ENCODE measurements around the gene GSG1L. TPM values are rescaled to one million over a fixed set of nuclear protein-coding genes. Genes with fewer than 3 reads are reported as not detected.

Gene GSG1L
- total and polyA plus RNA-seq, 4 donors: 0.14 to 1.3 (median 0.24) TPM

DNA sequence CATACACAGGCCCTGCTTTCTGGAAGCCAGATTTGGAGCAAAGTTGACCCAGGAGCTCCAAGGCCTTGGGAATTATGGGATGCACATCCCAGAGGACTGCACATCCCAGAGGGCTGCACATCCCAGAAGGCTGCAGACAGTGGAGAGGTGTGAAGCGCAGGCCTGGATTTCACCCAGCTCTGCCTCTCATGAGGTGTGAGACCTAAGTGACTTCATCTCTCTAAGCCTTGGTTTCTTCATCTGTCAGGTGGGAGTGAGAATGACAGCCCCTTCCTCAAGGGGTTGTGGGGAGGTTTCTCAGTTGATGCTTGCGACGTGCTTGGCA is 102.3 kb downstream of the GSG1L start:
- peaks cover 0 to 22% (median 0%) of the 10 kb centered on the region in 4 donors for H3K9me3 ChIP-seq (ENCODE audit: control insufficient read depth in 4 of 4, insufficient read depth in 3 of 4, low read length in 3 of 4)
- no peak overlapping the region for H3K27ac ChIP-seq (ENCODE audit: low read depth in 1 of 2, low read length in 1 of 2)
- H3K36me3 ChIP-seq (ENCODE audit: control insufficient read depth in 4 of 4, insufficient read depth in 4 of 4, low read length in 4 of 4): no peaks in the 10 kb centered on the region
- DNase-seq (no peak), ATAC-seq (ENCODE audit: insufficient read depth, low FRiP score) (no peak)
- no peak overlapping the region for H3K4me3 ChIP-seq
- H3K27me3 ChIP-seq (ENCODE audit: control insufficient read depth in 3 of 3, insufficient read depth in 3 of 3, low read length in 2 of 3): no peaks in the 10 kb centered on the region
- WGBS, 2 donors: 88% methylated on average over 3 of the region's 3 CpGs
- peaks cover 0 to 4% (median 0%) of the 10 kb centered on the region in 5 donors for H3K4me1 ChIP-seq (ENCODE audit: control insufficient read depth in 5 of 5, insufficient read depth in 5 of 5, low read length in 5 of 5)
- TF ChIP-seq, protein P1, sequence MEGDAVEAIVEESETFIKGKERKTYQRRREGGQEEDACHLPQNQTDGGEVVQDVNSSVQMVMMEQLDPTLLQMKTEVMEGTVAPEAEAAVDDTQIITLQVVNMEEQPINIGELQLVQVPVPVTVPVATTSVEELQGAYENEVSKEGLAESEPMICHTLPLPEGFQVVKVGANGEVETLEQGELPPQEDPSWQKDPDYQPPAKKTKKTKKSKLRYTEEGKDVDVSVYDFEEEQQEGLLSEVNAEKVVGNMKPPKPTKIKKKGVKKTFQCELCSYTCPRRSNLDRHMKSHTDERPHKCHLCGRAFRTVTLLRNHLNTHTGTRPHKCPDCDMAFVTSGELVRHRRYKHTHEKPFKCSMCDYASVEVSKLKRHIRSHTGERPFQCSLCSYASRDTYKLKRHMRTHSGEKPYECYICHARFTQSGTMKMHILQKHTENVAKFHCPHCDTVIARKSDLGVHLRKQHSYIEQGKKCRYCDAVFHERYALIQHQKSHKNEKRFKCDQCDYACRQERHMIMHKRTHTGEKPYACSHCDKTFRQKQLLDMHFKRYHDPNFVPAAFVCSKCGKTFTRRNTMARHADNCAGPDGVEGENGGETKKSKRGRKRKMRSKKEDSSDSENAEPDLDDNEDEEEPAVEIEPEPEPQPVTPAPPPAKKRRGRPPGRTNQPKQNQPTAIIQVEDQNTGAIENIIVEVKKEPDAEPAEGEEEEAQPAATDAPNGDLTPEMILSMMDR (IDR thresholded peaks at IDR 0.05; ENCODE audit: control extremely low read depth, extremely low read depth): no peak
- H3K9ac ChIP-seq (ENCODE audit: insufficient read depth in 1 of 2, low read length in 2 of 2): no peak overlapping the region

DNA sequence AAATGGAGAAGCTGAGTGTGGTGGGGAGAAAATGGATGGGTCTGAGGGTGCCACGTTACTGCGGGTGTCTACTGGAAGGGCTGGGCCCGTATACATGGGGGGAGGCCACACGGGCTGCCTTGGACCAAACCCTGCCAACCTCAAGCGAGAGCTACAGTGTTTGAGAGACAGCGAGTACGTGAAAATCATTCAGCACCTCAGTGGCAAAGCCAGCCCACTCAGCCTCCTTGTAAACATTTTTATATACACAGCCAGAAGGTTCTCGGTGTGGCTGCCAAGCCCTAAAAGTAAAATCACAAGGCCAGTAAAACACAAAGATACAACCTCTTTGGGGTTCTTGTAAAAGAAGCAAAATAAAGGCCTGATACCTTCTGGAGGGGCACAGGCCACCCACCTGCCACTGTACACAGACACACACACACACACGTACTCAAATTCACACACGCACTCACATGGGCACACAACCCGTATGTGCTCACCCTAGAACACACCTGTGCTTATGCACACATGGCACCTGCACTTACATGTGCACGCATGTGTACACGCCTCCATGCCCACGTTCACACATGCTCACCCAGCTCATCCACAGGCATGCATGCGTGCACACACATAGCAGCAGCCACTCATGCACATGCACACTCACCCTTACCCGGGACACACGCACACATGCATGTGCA is 102.8 kb downstream of the GSG1L start:
- Histone ChIP-seq H3K27ac (ENCODE audit: low read depth in 1 of 2, low read length in 1 of 2) (no peak overlapping the region), H3K36me3 (ENCODE audit: control insufficient read depth in 4 of 4, insufficient read depth in 4 of 4, low read length in 4 of 4) (no peaks in the 10 kb centered on the region), H3K4me3 (no peak overlapping the region), H3K4me1 (ENCODE audit: control insufficient read depth in 5 of 5, insufficient read depth in 5 of 5, low read length in 5 of 5) (peaks cover 0 to 4% (median 0%) of the 10 kb centered on the region in 5 donors), H3K9me3 (ENCODE audit: control insufficient read depth in 4 of 4, insufficient read depth in 3 of 4, low read length in 3 of 4) (peaks cover 0 to 23% (median 0%) of the 10 kb centered on the region in 4 donors), H3K9ac (ENCODE audit: insufficient read depth in 1 of 2, low read length in 2 of 2) (no peak overlapping the region), H3K27me3 (ENCODE audit: control insufficient read depth in 3 of 3, insufficient read depth in 3 of 3, low read length in 2 of 3) (no peaks in the 10 kb centered on the region)
- ATAC-seq (ENCODE audit: insufficient read depth, low FRiP score) (no peak), DNase-seq (no peak)
- 77 to 90% methylated on average over 17 of the region's 17 CpGs for WGBS, 2 donors
- TF ChIP-seq, protein P1 (IDR thresholded peaks at IDR 0.05; ENCODE audit: control extremely low read depth, extremely low read depth): no peak

DNA sequence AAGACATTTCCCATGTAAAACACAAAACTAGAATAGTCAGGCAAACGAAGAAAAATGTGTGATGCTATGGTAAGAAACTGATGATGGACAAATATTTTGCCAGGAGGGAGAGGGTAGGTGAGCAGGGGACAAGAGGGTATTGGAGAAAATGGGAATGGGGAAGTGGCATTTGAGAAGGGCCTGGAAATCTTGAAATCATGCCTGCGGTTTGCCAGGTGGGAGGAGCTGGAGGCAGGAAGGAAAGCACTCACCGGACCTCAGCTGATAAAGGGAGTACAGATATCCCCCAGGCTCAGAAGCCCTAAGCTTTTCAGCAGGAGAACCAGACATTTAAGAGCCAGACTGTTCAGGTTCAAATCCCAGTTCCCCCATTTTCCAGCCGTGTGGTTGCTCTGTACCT is 103.6 kb downstream of the GSG1L start:
- ATAC-seq (ENCODE audit: insufficient read depth, low FRiP score) (no peak), DNase-seq (no peak)
- 20 to 24% methylated on average over 4 of the region's 4 CpGs for WGBS, 2 donors
- Histone ChIP-seq H3K27ac (ENCODE audit: low read depth in 1 of 2, low read length in 1 of 2) (no peak overlapping the region), H3K4me3 (no peak overlapping the region), H3K36me3 (ENCODE audit: control insufficient read depth in 4 of 4, insufficient read depth in 4 of 4, low read length in 4 of 4) (no peaks in the 10 kb centered on the region), H3K9me3 (ENCODE audit: control insufficient read depth in 4 of 4, insufficient read depth in 3 of 4, low read length in 3 of 4) (peaks cover 0 to 23% (median 2%) of the 10 kb centered on the region in 4 donors), H3K4me1 (ENCODE audit: control insufficient read depth in 5 of 5, insufficient read depth in 5 of 5, low read length in 5 of 5) (peaks cover 0 to 4% (median 0%) of the 10 kb centered on the region in 5 donors), H3K27me3 (ENCODE audit: control insufficient read depth in 3 of 3, insufficient read depth in 3 of 3, low read length in 2 of 3) (no peaks in the 10 kb centered on the region), H3K9ac (ENCODE audit: insufficient read depth in 1 of 2, low read length in 2 of 2) (no peak overlapping the region)
- TF ChIP-seq, protein P1 (IDR thresholded peaks at IDR 0.05; ENCODE audit: control extremely low read depth, extremely low read depth): no peak

DNA sequence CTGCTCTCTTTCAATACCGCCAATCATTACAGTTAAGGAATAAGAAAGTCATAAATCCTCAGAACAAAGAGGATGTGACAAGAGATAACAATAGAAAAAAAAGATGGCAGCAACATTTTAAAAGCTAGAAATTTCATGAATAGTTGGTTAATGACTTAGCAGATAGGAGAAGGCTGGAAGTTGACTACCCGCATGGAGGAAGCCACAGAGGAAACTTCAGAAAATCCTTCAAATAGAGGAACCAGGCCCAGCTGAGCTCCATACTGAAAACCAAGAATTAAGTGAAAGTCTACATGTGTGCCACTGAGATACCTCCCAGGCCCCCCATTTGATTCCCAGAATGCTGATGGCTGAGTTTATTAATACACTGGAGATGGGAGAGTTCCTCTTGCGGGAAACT is 109.3 kb downstream of the GSG1L start:
- no peak for ATAC-seq (ENCODE audit: insufficient read depth, low FRiP score)
- no peaks in the 10 kb centered on the region for H3K36me3 ChIP-seq (ENCODE audit: control insufficient read depth in 4 of 4, insufficient read depth in 4 of 4, low read length in 4 of 4)
- WGBS, 2 donors: 30 to 56% methylated on average over 3 of the region's 3 CpGs

More for the DNA sequence above, 109.3 kb downstream of the GSG1L start:
- H3K27ac ChIP-seq (ENCODE audit: low read depth in 1 of 2, low read length in 1 of 2): no peak overlapping the region
- TF ChIP-seq, protein P1 (IDR thresholded peaks at IDR 0.05; ENCODE audit: control extremely low read depth, extremely low read depth): no peak
- H3K9ac ChIP-seq (ENCODE audit: insufficient read depth in 1 of 2, low read length in 2 of 2): no peak overlapping the region
- no peaks in the 10 kb centered on the region for H3K27me3 ChIP-seq (ENCODE audit: control insufficient read depth in 3 of 3, insufficient read depth in 3 of 3, low read length in 2 of 3)
- no peaks in the 10 kb centered on the region for H3K4me1 ChIP-seq (ENCODE audit: control insufficient read depth in 5 of 5, insufficient read depth in 5 of 5, low read length in 5 of 5)
- H3K4me3 ChIP-seq: no peak overlapping the region
- peaks cover 0 to 16% (median 3%) of the 10 kb centered on the region in 4 donors for H3K9me3 ChIP-seq (ENCODE audit: control insufficient read depth in 4 of 4, insufficient read depth in 3 of 4, low read length in 3 of 4)
- no peak for DNase-seq
